Fibroblast of skin of back (primary cell): Measurements from ENCODE around the gene CMSS1. TPM values are rescaled to one million over a fixed set of nuclear protein-coding genes. Genes with fewer than 3 reads are reported as not detected.
A peak's percentile ranks its signal among the peaks of the same experiment; 100 is the strongest.

Experiments used
- DNase-seq: peaks from one replicate; pipeline ENCODE4 v3.0.0-alpha.2; 2013
- polyA plus RNA-seq, 2 experiments: library from polyadenylated mRNA; unstranded; fragments of 120-200 nt; gene quantifications; one replicate each; pipeline ENCODE4 v1.2.1, GENCODE V29; 2013; ENCODE audit not compliant: insufficient read length in 2 of 2

Gene CMSS1
- polyA plus RNA-seq (2013, experiment 1 of 2; ENCODE audit: insufficient read length): 53.4 TPM
- polyA plus RNA-seq (2013, experiment 2 of 2; ENCODE audit: insufficient read length): 26.5 TPM

DNA sequence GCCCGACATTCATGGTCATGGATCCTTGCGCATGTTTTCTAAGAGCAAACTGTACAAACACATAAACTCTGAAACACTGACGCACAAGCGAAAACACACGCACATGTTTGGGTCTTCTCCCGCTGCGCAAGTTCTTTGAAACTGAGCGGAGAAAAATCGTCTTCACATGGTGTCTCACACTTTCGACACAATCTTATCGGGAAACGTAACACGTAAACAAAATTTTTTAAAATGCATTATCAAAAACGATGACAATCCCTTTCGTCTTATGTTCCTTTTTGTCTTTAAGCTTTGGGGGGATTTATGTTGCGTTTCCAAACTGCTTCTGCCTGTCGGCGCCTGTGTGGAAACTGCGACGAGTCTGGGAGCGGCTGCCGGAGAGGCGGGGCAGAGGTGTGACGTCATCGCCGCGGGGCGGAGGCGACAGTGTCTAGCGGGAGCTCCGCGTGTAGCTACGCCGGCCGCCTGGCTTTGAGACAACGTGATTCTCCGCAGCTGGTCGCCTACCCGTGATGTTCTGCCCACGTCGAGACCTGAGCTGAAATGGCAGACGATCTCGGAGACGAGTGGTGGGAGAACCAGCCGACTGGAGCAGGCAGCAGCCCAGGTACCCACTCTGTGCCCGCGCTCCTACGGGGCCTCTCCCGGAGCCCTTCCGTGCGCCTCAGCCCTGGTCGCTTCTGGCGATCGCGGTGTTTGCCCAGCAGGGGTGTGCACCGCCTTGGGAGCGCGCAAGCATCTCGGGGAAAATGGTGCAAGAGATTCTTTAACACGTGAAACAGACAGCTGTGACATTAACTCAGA lies at the start of gene CMSS1:
Gene CMSS1 (plus strand): TSS at position 426 of the 804 bp plus-strand sequence.
- DNase-seq: peak; percentile 90

- DNase-seq: no peak
Observed at GRCh38 chr3:99768126-99768525, 49.5 kb upstream of the CMSS1 start.

DNA sequence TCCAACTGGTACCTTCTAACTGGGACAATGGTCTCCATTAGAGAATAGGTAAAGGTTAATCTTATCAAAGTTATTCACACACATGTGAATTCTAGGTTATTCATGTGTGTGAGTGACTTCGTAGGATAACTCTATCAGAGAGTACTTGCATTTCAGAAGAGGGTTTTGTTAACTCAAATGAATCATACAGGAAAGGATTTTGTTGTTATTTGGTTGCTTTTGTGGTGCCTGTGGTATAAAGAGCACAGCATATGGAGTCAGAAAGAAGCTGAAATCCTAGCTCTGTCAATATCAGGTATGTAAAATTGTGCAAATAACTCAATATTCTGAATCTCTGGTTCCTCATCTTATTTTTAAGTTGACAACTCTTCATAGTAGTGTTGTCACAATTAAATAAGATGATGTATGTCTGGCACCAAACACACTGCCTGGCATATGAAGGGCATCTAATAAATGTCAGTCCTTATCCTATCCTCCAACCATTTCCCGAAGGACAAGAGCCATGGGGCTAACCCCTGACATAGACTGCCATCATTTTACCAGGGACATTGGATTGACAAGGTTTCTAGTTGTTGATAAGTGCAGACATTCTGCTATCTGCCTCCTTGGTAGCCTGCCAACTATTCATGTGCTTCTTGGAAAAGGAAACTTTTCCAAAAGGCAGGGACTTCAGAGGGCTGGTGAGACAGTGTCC lies 48.7 kb upstream of the CMSS1 start:
- DNase-seq: no peak

DNA sequence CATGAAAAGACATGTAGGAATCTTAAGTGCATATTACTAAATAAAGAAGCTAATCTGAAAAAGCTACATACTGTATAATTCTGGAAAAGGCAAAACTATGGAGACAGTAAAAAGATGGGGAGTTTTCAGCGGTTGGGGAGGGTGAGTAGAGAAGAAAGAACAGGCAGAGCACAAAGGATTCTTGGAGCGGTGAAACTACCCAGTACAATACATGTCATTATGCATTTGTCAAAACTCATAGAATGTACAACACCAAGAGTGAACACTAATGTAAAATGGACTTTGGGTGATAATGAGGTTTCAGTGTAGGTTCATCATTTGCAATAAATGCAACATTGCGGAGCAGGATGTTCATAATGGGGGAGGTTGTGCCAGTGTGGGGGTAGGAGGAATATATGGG lies 45.5 kb upstream of the CMSS1 start:
- DNase-seq: no peak

GRCh38 chr3:99772671-99773070 lies 45.0 kb upstream of the CMSS1 start:
- DNase-seq: no peak

- peak; percentile 91 for DNase-seq
Observed at GRCh38 chr3:99774467-99774866, 43.2 kb upstream of the CMSS1 start.

- no peak for DNase-seq
Observed at GRCh38 chr3:99776516-99777209, 41.0 kb upstream of the CMSS1 start.

- peak; percentile 28 for DNase-seq
Observed at GRCh38 chr3:99777210-99777549, 40.5 kb upstream of the CMSS1 start.

DNA sequence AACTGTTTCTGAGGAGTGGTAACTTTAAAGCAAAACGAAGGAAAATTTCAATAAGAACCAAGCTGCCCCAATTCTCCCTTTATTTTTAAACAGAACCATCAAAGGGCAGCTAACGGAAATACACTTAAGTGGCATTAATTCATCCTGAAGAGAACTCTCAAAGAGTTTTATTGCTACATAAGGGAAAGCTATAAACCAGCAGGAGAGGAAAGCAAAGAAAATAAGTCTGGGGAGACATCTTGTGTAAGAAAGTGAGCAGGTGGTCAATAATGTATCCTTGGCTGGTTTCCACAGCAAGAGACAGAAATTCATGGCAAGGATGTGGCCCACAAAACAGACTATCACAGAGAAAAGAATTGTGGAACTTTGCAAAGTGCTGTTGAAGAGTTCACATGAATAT lies 40.0 kb upstream of the CMSS1 start:
- no peak for DNase-seq

DNA sequence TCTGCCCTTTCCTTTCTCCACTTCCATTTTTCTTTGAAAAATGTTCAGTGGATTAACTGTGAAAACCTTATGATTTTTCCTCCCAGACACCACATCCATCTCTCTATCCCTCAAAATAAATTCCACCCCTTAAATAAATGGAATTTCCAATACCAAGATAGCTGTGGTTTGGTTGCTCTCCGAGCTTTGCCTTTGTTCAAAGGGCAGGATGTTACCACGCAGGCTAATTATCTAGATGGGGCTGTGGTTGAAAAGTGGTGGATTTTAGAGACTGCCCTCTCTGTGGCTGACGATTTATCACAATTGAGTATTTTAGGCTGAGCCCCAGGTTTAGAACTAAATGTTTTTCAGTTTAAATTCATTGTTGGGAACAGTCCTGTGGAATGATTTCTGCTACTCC lies 36.9 kb upstream of the CMSS1 start:
- DNase-seq: peak; percentile 60

DNA sequence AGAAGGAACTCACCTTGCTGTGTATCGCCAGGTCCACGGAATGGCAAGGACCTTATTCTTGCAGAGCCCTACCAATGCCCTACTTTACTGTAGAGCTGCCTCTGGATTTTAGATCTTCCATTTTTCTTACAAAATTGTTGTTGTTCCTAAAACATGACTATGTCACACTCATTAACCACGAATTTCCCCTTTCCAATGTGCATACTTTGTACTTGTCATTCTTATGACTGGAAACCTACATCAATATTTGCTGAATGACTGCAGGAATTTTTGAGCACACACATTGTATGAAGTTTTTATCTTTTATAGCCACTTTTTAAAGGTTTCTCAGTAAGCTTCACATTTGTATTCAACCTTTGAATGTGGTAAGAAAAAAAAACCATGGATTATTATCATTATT lies 35.9 kb upstream of the CMSS1 start:
- peak; percentile 90 for DNase-seq

GRCh38 chr3:99783011-99783573 lies 34.6 kb upstream of the CMSS1 start:
- DNase-seq: peak; percentile 97

DNA sequence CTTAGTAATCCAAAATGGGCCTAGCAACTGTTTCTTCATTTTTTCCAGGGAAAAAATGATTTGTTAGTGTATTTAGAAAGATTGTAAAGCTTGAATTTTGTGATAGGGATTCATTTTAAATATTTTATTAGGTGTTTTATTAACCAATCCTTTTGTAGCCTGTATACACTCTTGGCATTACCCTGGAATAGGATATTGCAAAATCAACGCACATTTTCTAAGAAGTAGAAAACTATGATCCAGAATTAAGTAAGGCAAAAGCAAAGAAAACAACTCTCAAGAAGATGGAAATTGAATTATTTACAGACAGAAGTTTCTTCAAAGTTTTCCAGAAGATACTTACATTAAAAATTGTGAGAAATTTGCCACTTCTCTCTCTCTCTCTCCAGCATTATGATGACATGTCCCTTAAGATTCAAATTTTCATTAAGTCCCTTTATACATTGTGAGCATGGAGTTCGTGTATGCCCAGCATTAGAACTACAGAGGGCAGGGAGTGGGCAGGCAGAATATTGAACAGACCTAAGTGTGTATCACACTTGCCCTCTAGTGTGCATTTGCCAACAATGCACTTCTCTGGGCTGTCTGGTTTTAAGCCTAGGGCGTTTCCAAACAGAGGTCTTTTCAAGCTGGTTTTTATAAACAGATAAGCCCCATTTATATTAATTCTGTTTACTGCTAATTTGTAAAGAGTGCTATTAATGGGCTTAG lies 28.5 kb upstream of the CMSS1 start:
- DNase-seq: peak; percentile 72

GRCh38 chr3:99794485-99794884 lies 23.2 kb upstream of the CMSS1 start:
- no peak for DNase-seq

DNA sequence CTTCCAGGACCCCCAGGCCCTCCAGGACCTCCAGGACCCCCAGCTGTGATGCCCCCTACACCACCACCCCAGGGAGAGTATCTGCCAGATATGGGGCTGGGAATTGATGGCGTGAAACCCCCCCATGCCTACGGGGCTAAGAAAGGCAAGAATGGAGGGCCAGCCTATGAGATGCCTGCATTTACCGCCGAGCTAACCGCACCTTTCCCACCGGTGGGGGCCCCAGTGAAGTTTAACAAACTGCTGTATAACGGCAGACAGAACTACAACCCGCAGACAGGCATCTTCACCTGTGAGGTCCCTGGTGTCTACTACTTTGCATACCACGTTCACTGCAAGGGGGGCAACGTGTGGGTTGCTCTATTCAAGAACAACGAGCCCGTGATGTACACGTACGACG lies 22.1 kb upstream of the CMSS1 start:
- DNase-seq: no peak

GRCh38 chr3:99799422-99799821 lies 18.2 kb upstream of the CMSS1 start:
- DNase-seq: no peak

DNA sequence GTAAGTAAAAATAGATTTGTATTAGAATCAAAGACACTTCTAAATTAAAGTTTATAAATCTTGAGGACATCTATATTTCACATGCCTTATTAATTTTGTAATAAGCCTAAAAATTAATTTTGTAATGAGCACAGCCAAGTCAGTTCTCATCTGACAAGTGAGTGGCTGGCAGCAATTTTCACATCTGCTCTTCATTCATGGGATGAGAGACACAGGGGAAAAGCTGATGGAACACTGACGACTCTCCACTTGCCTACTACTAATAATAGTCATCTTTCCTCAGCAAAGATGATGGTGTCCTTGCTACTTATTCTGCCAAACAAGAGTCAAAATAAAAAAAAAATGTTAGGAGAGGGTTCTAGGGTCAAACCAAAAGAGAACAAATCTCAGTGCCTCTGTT lies 14.4 kb upstream of the CMSS1 start:
- DNase-seq: no peak

DNA sequence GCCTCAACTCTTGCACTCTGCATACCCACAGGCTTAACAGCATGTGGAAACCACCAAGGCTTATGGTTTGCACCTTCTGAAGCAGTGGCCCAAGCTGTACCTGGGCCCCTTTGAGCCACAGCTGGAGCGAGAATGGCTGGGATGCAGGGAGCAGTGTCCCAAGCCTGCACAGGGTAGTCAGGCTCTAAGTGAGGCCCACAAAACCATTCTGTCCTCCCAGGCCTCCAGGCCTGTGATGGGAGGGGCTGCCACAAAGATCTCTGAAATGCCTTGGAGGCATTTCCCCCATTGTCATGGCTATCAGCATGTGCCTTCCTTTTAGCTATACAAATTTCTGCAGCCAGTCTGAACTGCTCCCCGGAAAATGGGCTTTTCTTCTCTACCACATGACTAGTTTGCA lies 12.5 kb upstream of the CMSS1 start:
- DNase-seq: no peak

GRCh38 chr3:99808163-99808794 lies 9.4 kb upstream of the CMSS1 start:
- DNase-seq: peak; percentile 74

GRCh38 chr3:99809565-99809964 lies 8.1 kb upstream of the CMSS1 start:
- no peak for DNase-seq

- no peak for DNase-seq
Observed at GRCh38 chr3:99810403-99810802, 7.3 kb upstream of the CMSS1 start.

DNA sequence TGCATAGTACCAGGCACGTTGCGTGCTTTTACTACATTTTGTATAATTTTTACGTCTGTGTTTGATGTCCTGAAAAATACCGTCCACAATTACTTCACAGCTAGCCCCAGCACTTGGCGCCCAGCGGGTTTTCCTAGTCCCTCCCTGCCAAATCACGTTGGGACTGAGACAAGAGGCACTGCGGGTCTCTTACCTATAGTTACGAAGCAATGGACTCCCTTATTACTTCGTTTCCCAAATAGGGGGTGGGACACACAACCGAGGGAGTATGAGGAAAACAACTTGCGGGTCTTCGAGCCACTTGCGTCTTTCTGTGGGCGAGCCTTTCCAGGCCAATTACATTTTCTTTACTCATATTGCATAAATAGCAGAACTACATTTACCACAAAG lies 620 bp upstream of the CMSS1 start:
- no peak for DNase-seq
